ENCODE data around the gene EML6.

DNA sequence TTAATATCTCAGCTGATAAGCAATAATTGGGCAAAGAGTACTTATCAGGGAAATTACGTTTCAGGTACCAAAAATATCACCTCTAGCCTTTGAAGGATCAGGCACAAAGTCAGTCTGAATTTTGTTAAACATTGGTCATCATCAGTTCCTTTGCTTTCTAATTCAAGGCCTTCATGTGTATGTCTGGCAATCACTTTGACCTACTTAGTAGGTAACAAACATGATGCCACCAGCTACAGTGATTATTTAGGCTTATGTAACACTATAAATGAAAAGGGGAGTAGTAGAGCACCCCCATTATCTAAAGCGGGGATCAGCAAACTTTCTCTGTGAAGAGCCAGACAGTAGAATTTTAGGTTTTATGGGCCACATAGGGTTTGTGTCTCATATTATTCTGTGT, 251.7 kb downstream of the EML6 start:
- TF ChIP-seq, protein P1, sequence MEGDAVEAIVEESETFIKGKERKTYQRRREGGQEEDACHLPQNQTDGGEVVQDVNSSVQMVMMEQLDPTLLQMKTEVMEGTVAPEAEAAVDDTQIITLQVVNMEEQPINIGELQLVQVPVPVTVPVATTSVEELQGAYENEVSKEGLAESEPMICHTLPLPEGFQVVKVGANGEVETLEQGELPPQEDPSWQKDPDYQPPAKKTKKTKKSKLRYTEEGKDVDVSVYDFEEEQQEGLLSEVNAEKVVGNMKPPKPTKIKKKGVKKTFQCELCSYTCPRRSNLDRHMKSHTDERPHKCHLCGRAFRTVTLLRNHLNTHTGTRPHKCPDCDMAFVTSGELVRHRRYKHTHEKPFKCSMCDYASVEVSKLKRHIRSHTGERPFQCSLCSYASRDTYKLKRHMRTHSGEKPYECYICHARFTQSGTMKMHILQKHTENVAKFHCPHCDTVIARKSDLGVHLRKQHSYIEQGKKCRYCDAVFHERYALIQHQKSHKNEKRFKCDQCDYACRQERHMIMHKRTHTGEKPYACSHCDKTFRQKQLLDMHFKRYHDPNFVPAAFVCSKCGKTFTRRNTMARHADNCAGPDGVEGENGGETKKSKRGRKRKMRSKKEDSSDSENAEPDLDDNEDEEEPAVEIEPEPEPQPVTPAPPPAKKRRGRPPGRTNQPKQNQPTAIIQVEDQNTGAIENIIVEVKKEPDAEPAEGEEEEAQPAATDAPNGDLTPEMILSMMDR (IDR thresholded peaks at IDR 0.05), result no peak
- TF ChIP-seq SMC3 (IDR thresholded peaks at IDR 0.05; ENCODE audit: low read depth, low read length), result no peak

Measured in SK-N-SH (cell line).